H1 (cell line): ENCODE data around the gene SH3D19. TPM values are rescaled to one million over a fixed set of nuclear protein-coding genes. Genes with fewer than 3 reads are reported as not detected.

ENCODE experiments used
- CTCF ChIA-PET: fragments of 300-600 bp; sonication (Branson Sonifier 250); formaldehyde crosslinking; loops from one replicate; lab custom pipeline; 2021; ENCODE audit not compliant: partially characterized antibody; lab: Charles Lee
- POLR2A ChIA-PET: fragments of 300-600 bp; sonication (Branson Sonifier 250); formaldehyde crosslinking; loops from one replicate; lab custom pipeline; 2021; ENCODE audit warnings: inconsistent platforms; ENCODE audit not compliant: partially characterized antibody; lab: Charles Lee
- DNase-seq, 2 experiments: peaks; one replicate each; pipeline versions ENCODE4 v3.0.0 to v3.0.0-alpha.2; 2010 to 2022; ENCODE audit warnings: low spot score in 2 of 2, low read depth in 1 of 2, mixed read lengths in 1 of 2
- FAIRE-seq: peaks from 2 replicates; lab custom pipeline; 2011; peaks lifted over from hg19 to GRCh38; lab: Jason Lieb, UNC
- H2AFZ ChIP-seq: 2 replicates; pipeline ENCODE4 v1.8.1; 2012; ENCODE audit warnings: low read length, inconsistent platforms
- H2AK5ac ChIP-seq: 2 replicates; pipeline ENCODE4 v1.6.1; 2013; ENCODE audit warnings: low read depth, low read length
- H2BK120ac ChIP-seq: replicated peaks from 2 replicates; pipeline ENCODE3; 2013; ENCODE audit warnings: low read depth, low read length, inconsistent platforms
- H2BK12ac ChIP-seq: 2 replicates; pipeline ENCODE4 v1.6.1; 2013; ENCODE audit warnings: low read depth, low read length
- H2BK15ac ChIP-seq: 2 replicates; pipeline ENCODE4 v1.6.1; 2013; ENCODE audit warnings: low read length
- H2BK20ac ChIP-seq: 2 replicates; pipeline ENCODE4 v1.6.1; 2013; ENCODE audit warnings: low read length
- H2BK5ac ChIP-seq: 2 replicates; pipeline ENCODE4 v1.6.1; 2013; ENCODE audit warnings: low read depth, low read length
- H3K14ac ChIP-seq: 2 replicates; pipeline ENCODE4 v1.6.1; 2013; ENCODE audit warnings: inconsistent platforms; ENCODE audit not compliant: insufficient read length
- H3K18ac ChIP-seq: 2 replicates; pipeline ENCODE4 v1.6.1; 2013; ENCODE audit warnings: low read length; ENCODE audit errors: extremely low read depth
- H3K23ac ChIP-seq: 2 replicates; pipeline ENCODE4 v1.6.1; 2013; ENCODE audit warnings: inconsistent platforms; ENCODE audit not compliant: insufficient read length
- H3K23me2 ChIP-seq: 2 replicates; pipeline ENCODE4 v1.6.1; 2013; ENCODE audit warnings: low read depth, low read length
- H3K27ac ChIP-seq: 2 replicates; pipeline ENCODE4 v1.6.1; 2011; ENCODE audit warnings: low read depth, low read length, inconsistent platforms
- H3K27me3 ChIP-seq, 4 experiments: replicated peaks in 1 of 4; 1 replicate in 1 of 4; 2 replicates in 3 of 4; pipeline versions ENCODE4 v1.6.1 to v1.8.1; 2011 to 2013; ENCODE audit warnings: low read length in 3 of 4, mild to moderate bottlenecking in 3 of 4, inconsistent platforms in 2 of 4, mixed read lengths in 2 of 4, moderate library complexity in 1 of 4; ENCODE audit not compliant: control insufficient read depth in 3 of 4, insufficient read depth in 3 of 4; ENCODE audit errors: extremely low read depth in 1 of 4
- H3K36me3 ChIP-seq, 4 experiments: 2 replicates each; pipeline versions ENCODE4 v1.6.1 to v1.8.1; 2011 to 2013; ENCODE audit warnings: mild to moderate bottlenecking in 4 of 4, low read length in 3 of 4, moderate library complexity in 2 of 4, control low read depth in 1 of 4, inconsistent platforms in 1 of 4; ENCODE audit not compliant: insufficient read depth in 4 of 4, control insufficient read depth in 2 of 4
- H3K4ac ChIP-seq: replicated peaks from 2 replicates; pipeline ENCODE3; 2013; ENCODE audit warnings: low read length, low read depth, mixed read lengths, inconsistent platforms; ENCODE audit not compliant: insufficient read length
- H3K4me1 ChIP-seq, 4 experiments: replicated peaks in 1 of 4; 1 replicate in 1 of 4; 2 replicates in 3 of 4; pipeline versions ENCODE4 v1.6.1 to v1.8.1; 2011 to 2013; ENCODE audit warnings: low read length in 3 of 4, inconsistent platforms in 2 of 4, mixed read lengths in 1 of 4; ENCODE audit not compliant: insufficient read depth in 4 of 4, control insufficient read depth in 3 of 4
- H3K4me2 ChIP-seq, 2 experiments: 2 replicates each; pipeline versions ENCODE4 v1.6.1 to v1.8.1; 2011 to 2013; ENCODE audit warnings: low read depth in 2 of 2, low read length in 2 of 2, control low read depth in 1 of 2, inconsistent platforms in 1 of 2, mild to moderate bottlenecking in 1 of 2; ENCODE audit not compliant: insufficient read depth in 1 of 2
- H3K4me3 ChIP-seq, 4 experiments: fragments of 200-600, 300-600 bp in 1 of 4; sonication (generic), shearing (Covaris generic), sonication (Bioruptor Twin) in 1 of 4; 2 replicates each; pipeline versions ENCODE4 v1.5.1 to v1.8.1; 2011 to 2016; ENCODE audit warnings: low read length in 4 of 4, low read depth in 3 of 4, control low read depth in 2 of 4, inconsistent platforms in 2 of 4, mild to moderate bottlenecking in 2 of 4, mixed read lengths in 1 of 4, moderate library complexity in 1 of 4; ENCODE audit not compliant: insufficient read depth in 2 of 4; ENCODE audit errors: extremely low read depth in 1 of 4
- H3K56ac ChIP-seq: replicated peaks from 2 replicates; pipeline ENCODE3; 2013; ENCODE audit warnings: low read depth, mild to moderate bottlenecking, mixed read lengths, low read length, inconsistent platforms; ENCODE audit not compliant: insufficient read length
- H3K79me1 ChIP-seq: 2 replicates; pipeline ENCODE4 v1.6.1; 2013; ENCODE audit warnings: low read depth, low read length, control low read depth
- H3K79me2 ChIP-seq, 2 experiments: 2 replicates each; pipeline versions ENCODE4 v1.6.1 to v1.8.1; 2012 to 2013; ENCODE audit warnings: low read length in 2 of 2, mild to moderate bottlenecking in 2 of 2, inconsistent platforms in 1 of 2; ENCODE audit not compliant: insufficient read depth in 2 of 2, control insufficient read depth in 1 of 2
- H3K9ac ChIP-seq, 4 experiments: replicated peaks in 1 of 4; 1 replicate in 1 of 4; 2 replicates in 3 of 4; pipeline versions ENCODE4 v1.6.1 to v1.8.1; 2011 to 2013; ENCODE audit warnings: low read depth in 3 of 4, low read length in 3 of 4, control low read depth in 2 of 4, mild to moderate bottlenecking in 2 of 4, moderate library complexity in 2 of 4, inconsistent platforms in 1 of 4; ENCODE audit errors: extremely low read depth in 1 of 4
- H3K9me3 ChIP-seq, 2 experiments: 2 replicates each; pipeline versions ENCODE4 v1.6.1 to v1.8.1; 2012 to 2013; ENCODE audit warnings: mild to moderate bottlenecking in 2 of 2, moderate library complexity in 2 of 2, control low read depth in 1 of 2, inconsistent platforms in 1 of 2, low read depth in 1 of 2, low read length in 1 of 2, mixed read lengths in 1 of 2; ENCODE audit not compliant: insufficient read depth in 2 of 2
- H4K20me1 ChIP-seq, 2 experiments: replicated peaks in 1 of 2; 2 replicates each; pipeline versions ENCODE3 to v1.8.1; 2011 to 2013; ENCODE audit warnings: inconsistent platforms in 2 of 2, low read length in 2 of 2, mild to moderate bottlenecking in 1 of 2; ENCODE audit not compliant: insufficient read depth in 2 of 2, control insufficient read depth in 1 of 2
- H4K5ac ChIP-seq: 2 replicates; pipeline ENCODE4 v1.6.1; 2013; ENCODE audit warnings: low read length, low read depth, mixed read lengths, inconsistent platforms; ENCODE audit not compliant: insufficient read length
- H4K8ac ChIP-seq: 2 replicates; pipeline ENCODE4 v1.8.0; 2013; ENCODE audit warnings: mild to moderate bottlenecking, moderate library complexity, low read length, inconsistent platforms; ENCODE audit not compliant: insufficient read depth; ENCODE audit errors: extremely low read depth
- H4K91ac ChIP-seq: replicated peaks from 2 replicates; pipeline ENCODE3; 2013; ENCODE audit warnings: low read length, mixed read lengths, inconsistent platforms; ENCODE audit not compliant: insufficient read length
- BACH1 ChIP-seq: IDR thresholded peaks from 2 replicates; pipeline ENCODE4 v1.6.1; 2012; ENCODE audit warnings: low read length, improper control_type of control experiment
- CREB1 ChIP-seq: IDR thresholded peaks from 2 replicates; pipeline ENCODE4 v1.6.1; 2012; ENCODE audit warnings: inconsistent platforms
- CTCF ChIP-seq, 3 experiments: IDR thresholded peaks; 1 replicate in 2 of 3; 2 replicates in 1 of 3; pipeline versions ENCODE4 v1.5.1 to v1.6.1; 2011; ENCODE audit warnings: low read length in 3 of 3, mild to moderate bottlenecking in 3 of 3, inconsistent platforms in 2 of 3, low read depth in 1 of 3, moderate library complexity in 1 of 3; ENCODE audit not compliant: insufficient read depth in 1 of 3; ENCODE audit errors: control extremely low read depth in 1 of 3
- HDAC2 ChIP-seq, 2 experiments: fragments of 300-600 bp in 1 of 2; sonication (generic) in 1 of 2; IDR thresholded peaks; 2 replicates each; pipeline ENCODE4 v1.6.1; 2011 to 2012; ENCODE audit warnings: low read depth in 2 of 2, low read length in 2 of 2, mild to moderate bottlenecking in 2 of 2, moderate library complexity in 2 of 2, borderline replicate concordance in 1 of 2, inconsistent platforms in 1 of 2
- HDAC6 ChIP-seq: IDR thresholded peaks from one replicate; pipeline ENCODE4 v1.7.1; 2012; ENCODE audit warnings: low read depth, mild to moderate bottlenecking, inconsistent platforms, low read length, moderate library complexity
- NRF1 ChIP-seq: IDR thresholded peaks from 2 replicates; pipeline ENCODE4 v1.6.1; 2011; ENCODE audit warnings: mild to moderate bottlenecking, low read depth, low read length, improper control_type of control experiment
- POLR2A ChIP-seq, 2 experiments: IDR thresholded peaks; 1 replicate in 1 of 2; 2 replicates in 1 of 2; pipeline ENCODE4 v1.6.1; 2011; ENCODE audit warnings: low read depth in 2 of 2, low read length in 2 of 2, mild to moderate bottlenecking in 2 of 2; ENCODE audit errors: control extremely low read depth in 1 of 2
- POLR2AphosphoS5 ChIP-seq: IDR thresholded peaks from 2 replicates; pipeline ENCODE4 v1.6.1; 2011; ENCODE audit warnings: low read depth, low read length
- RNF2 ChIP-seq: fragments of 200-900, 300-1000 bp; sonication (generic); IDR thresholded peaks from 2 replicates; pipeline ENCODE4 v1.7.1; 2016; ENCODE audit warnings: borderline replicate concordance, low read depth, mild to moderate bottlenecking, antibody characterized with exemption, low read length; ENCODE audit not compliant: poor library complexity, severe bottlenecking; ENCODE audit errors: missing control alignments
- SAP30 ChIP-seq: fragments of 300-600 bp; sonication (generic); IDR thresholded peaks from 2 replicates; pipeline ENCODE4 v1.7.1; 2012; ENCODE audit warnings: low read length, moderate library complexity, mild to moderate bottlenecking, inconsistent platforms; ENCODE audit not compliant: insufficient read depth, insufficient replicate concordance
- SP1 ChIP-seq: IDR thresholded peaks from 2 replicates; pipeline ENCODE4 v1.6.1; 2011; ENCODE audit warnings: low read depth, low read length
- TAF1 ChIP-seq: IDR thresholded peaks from 2 replicates; pipeline ENCODE4 v1.6.1; 2011; ENCODE audit warnings: mild to moderate bottlenecking, low read depth, low read length
- WGBS, 2 experiments: shearing (Covaris generic) in 1 of 2; methylation state at CpG; one replicate each; pipeline versions ENCODE4 v1.1.6 to v1.1.7; 2013 to 2015; ENCODE audit warnings: low lambda C conversion rate in 2 of 2, mixed read lengths in 2 of 2, inconsistent platforms in 1 of 2, low coverage in 1 of 2, missing lambda C conversion rate in 1 of 2; ENCODE audit not compliant: insufficient replicate concordance in 2 of 2, insufficient coverage in 1 of 2, insufficient read length in 1 of 2; ENCODE audit errors: extremely low coverage in 1 of 2, missing lambda C conversion rate in 1 of 2; 5-methylcytosine and 5-hydroxymethylcytosine counted together
- polyA plus RNA-seq, 7 experiments: library from polyadenylated mRNA; depleted of rRNA in 3 of 7; stranded (reverse) in 5 of 7; unstranded in 2 of 7; fragments of >200 nt in 5 of 7; fragments of 200-250 nt in 2 of 7; gene quantifications; 1 replicate in 5 of 7; 2 replicates in 1 of 7; 4 replicates in 1 of 7; pipeline versions ENCODE4 v1.2.1 to v1.2.3, GENCODE V29; 2011 to 2013; ENCODE audit warnings: missing spikeins in 2 of 7, mixed read lengths in 2 of 7
- total RNA-seq: library from RNA; stranded (reverse); fragmentation: NEBNext Ultra II Directional; extraction: Animal tissue kit (Norgen Biotek cat#: 25700); gene quantifications from 2 replicates; pipeline ENCODE4 v1.2.1, GENCODE V29; 2021

Gene SH3D19
- total and polyA plus RNA-seq, 2 of the 8 experiments (the other 6 are each of a cell fraction or from before 2014, with no cell fraction given): 11.7 to 51.3 TPM

DNA sequence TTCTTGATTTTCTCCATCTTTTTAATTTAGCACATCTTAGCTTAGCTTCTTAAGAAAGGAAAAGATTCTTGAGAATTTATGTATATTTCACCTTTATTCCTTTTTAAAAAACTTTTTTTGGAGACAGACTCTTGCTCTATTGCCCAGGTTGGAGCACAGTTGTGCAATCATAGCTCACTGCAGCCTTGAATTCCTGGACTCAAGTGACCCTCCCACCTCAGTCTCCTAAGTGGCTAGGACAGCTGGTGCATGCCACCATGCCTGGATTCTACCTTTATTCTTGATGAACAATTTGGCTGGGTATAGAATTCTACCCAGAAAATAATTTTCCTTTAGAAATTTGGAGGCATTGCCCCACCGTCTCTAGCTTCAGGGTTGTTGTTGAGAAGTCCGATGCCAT lies 19.5 kb upstream of the SH3D19 start:
- Histone ChIP-seq H2BK20ac (no peak overlapping the region), H2BK120ac (no peak overlapping the region), H3K79me2 (no peaks in the 10 kb centered on the region), H3K23ac (no peak overlapping the region), H3K4me3 (no peak overlapping the region), H2BK12ac (no peak overlapping the region), H3K18ac (no peak overlapping the region), H2BK5ac (no peak overlapping the region), H3K56ac (no peak overlapping the region), H3K79me1 (no peaks in the 10 kb centered on the region), H3K23me2 (no peaks in the 10 kb centered on the region), H4K20me1 (no peaks in the 10 kb centered on the region), H3K9ac (no peak overlapping the region), H3K4me2 (no peak overlapping the region), H3K36me3 (no peaks in the 10 kb centered on the region), H3K27ac (no peak overlapping the region), H2BK15ac (no peak overlapping the region), H4K91ac (no peak overlapping the region), H3K27me3 (no peaks in the 10 kb centered on the region), H3K9me3 (no peaks in the 10 kb centered on the region), H3K4ac (no peak overlapping the region), H4K5ac (no peak overlapping the region), H3K14ac (no peak overlapping the region), H3K4me1 (no peaks in the 10 kb centered on the region; a peak in 1 of 7 replicates), H4K8ac (no peak overlapping the region), H2AFZ (no peak overlapping the region), H2AK5ac (no peak overlapping the region)
- DNase-seq (no peak), FAIRE-seq (no peak)
- ChIA-PET CTCF (interaction anchor here (1.2 to 1.7 kb wide), 5 partner anchors 9 to 68 kb away, joined by 3 to 7 read pairs (median 4); partner anchors contain the start of gene PRSS48), POLR2A (interaction anchor here (0.7 to 1.8 kb wide), 3 partner anchors 10 to 20 kb away, joined by 4 to 5 read pairs (median 4); partner anchors contain the start of gene SH3D19)
- WGBS, 2 experiments: 94% methylated on average over 2 of the region's 2 CpGs; no CpG with 5 or more reads in 1 of the 2 experiments
- TF ChIP-seq HDAC2 (IDR thresholded peaks at IDR 0.05; ENCODE audit: borderline replicate concordance in 1 of 2, low read depth in 2 of 2, low read length in 2 of 2) (no peak), SP1 (no peak), NRF1 (no peak), CTCF (IDR thresholded peaks at IDR 0.05; ENCODE audit: control extremely low read depth in 1 of 3, insufficient read depth in 1 of 3, low read depth in 1 of 3, low read length in 3 of 3) (no peak), HDAC6 (no peak), SAP30 (no peak), BACH1 (no peak), POLR2AphosphoS5 (no peak), TAF1 (no peak), CREB1 (no peak), POLR2A (IDR thresholded peaks at IDR 0.05; ENCODE audit: control extremely low read depth in 1 of 2, low read depth in 2 of 2, low read length in 2 of 2) (no peak), RNF2 (no peak)
